WTC11 (cell line): ENCODE measurements around the gene PCGF2. TPM values are rescaled to one million over a fixed set of nuclear protein-coding genes. Genes with fewer than 3 reads are reported as not detected.

Experiments
- ATAC-seq: fragments of 200-7000 bp; cut with Tn5 transposase; 2 replicates; pipeline ENCODE4 v1.10.0; 2021; ENCODE audit warnings: mild to moderate bottlenecking, moderate library complexity
- CTCF ChIA-PET: fragments of 300-600 bp; sonication (Branson Sonifier 250); formaldehyde crosslinking; loops from one replicate; lab custom pipeline; 2021; ENCODE audit warnings: antibody characterized with exemption; lab: Charles Lee
- POLR2A ChIA-PET: fragments of 350-600 bp; sonication (Branson Sonifier 250); formaldehyde crosslinking; loops from one replicate; lab custom pipeline; 2021; ENCODE audit warnings: antibody characterized with exemption; lab: Charles Lee
- DNase-seq: peaks from one replicate; pipeline ENCODE4 v3.0.0; 2021; ENCODE audit warnings: low spot score
- H3K27ac Mint-ChIP-seq: 2 replicates; pipeline ENCODE4 v1.8.0; 2021; ENCODE audit warnings: mixed read lengths
- H3K27me3 Mint-ChIP-seq: 2 replicates; pipeline ENCODE4 v1.8.0; 2021; ENCODE audit warnings: low read depth, mild to moderate bottlenecking, moderate library complexity, mixed read lengths
- H3K36me3 Mint-ChIP-seq: 2 replicates; pipeline ENCODE4 v1.8.0; 2021; ENCODE audit warnings: mixed read lengths
- H3K4me1 Mint-ChIP-seq: 2 replicates; pipeline ENCODE4 v1.8.0; 2022; ENCODE audit warnings: mixed read lengths
- H3K4me3 Mint-ChIP-seq: 2 replicates; pipeline ENCODE4 v1.8.0; 2021; ENCODE audit warnings: mild to moderate bottlenecking, moderate library complexity, mixed read lengths
- H3K9me3 Mint-ChIP-seq: 2 replicates; pipeline ENCODE4 v1.8.0; 2021; ENCODE audit warnings: mixed read lengths
- AFF4 ChIP-seq: sonication (generic); formaldehyde crosslinking; IDR thresholded peaks from 2 replicates; pipeline ENCODE4 v1.8.1; 2023; ENCODE audit warnings: mild to moderate bottlenecking, missing genetic modification reagents, borderline replicate concordance
- ATF1 ChIP-seq: sonication (generic); formaldehyde crosslinking; IDR thresholded peaks from 2 replicates; pipeline ENCODE4 v1.8.1; 2023; ENCODE audit warnings: mild to moderate bottlenecking, moderate library complexity, missing genetic modification reagents
- CBFB ChIP-seq: sonication (generic); formaldehyde crosslinking; IDR thresholded peaks from 2 replicates; pipeline ENCODE4 v1.8.1; 2022; ENCODE audit warnings: mild to moderate bottlenecking, low read depth, missing genetic modification reagents
- CREM ChIP-seq: sonication (generic); formaldehyde crosslinking; IDR thresholded peaks from 2 replicates; pipeline ENCODE4 v1.8.1; 2022; ENCODE audit warnings: mild to moderate bottlenecking, missing genetic modification reagents, moderate library complexity
- E2F5 ChIP-seq: sonication (generic); formaldehyde crosslinking; IDR thresholded peaks from 2 replicates; pipeline ENCODE4 v1.8.1; 2022; ENCODE audit warnings: mild to moderate bottlenecking, moderate library complexity, missing genetic modification reagents
- ELF4 ChIP-seq: sonication (generic); formaldehyde crosslinking; IDR thresholded peaks from 2 replicates; pipeline ENCODE4 v1.8.1; 2022; ENCODE audit warnings: low read depth, mild to moderate bottlenecking, moderate library complexity, missing genetic modification reagents
- ETV6 ChIP-seq: sonication (generic); formaldehyde crosslinking; IDR thresholded peaks from 2 replicates; pipeline ENCODE4 v1.8.1; 2022; ENCODE audit warnings: mild to moderate bottlenecking, missing genetic modification reagents
- FOXK1 ChIP-seq: sonication (generic); formaldehyde crosslinking; IDR thresholded peaks from 2 replicates; pipeline ENCODE4 v1.8.0; 2022; ENCODE audit warnings: mild to moderate bottlenecking, moderate library complexity, missing genetic modification reagents
- NR1H2 ChIP-seq: sonication (generic); formaldehyde crosslinking; IDR thresholded peaks from 2 replicates; pipeline ENCODE4 v1.9.0; 2021; ENCODE audit warnings: mild to moderate bottlenecking, moderate library complexity, missing genetic modification reagents
- NR3C1 ChIP-seq: sonication (generic); formaldehyde crosslinking; conservative IDR thresholded peaks from 2 replicates; pipeline ENCODE4 v1.8.1; 2023; ENCODE audit warnings: low read depth, mild to moderate bottlenecking, missing genetic modification reagents
- RORB ChIP-seq: fragments of 250-450 bp; sonication (Bioruptor Pico); IDR thresholded peaks from 2 replicates; pipeline ENCODE4 v1.9.0; 2021; ENCODE audit warnings: mild to moderate bottlenecking
- SOX15 ChIP-seq: fragments of 250-450 bp; sonication (Bioruptor Pico); IDR thresholded peaks from 2 replicates; pipeline ENCODE4 v1.9.0; 2021; ENCODE audit warnings: mild to moderate bottlenecking
- TEAD1 ChIP-seq: sonication (generic); formaldehyde crosslinking; IDR thresholded peaks from 2 replicates; pipeline ENCODE4 v1.8.0; 2022; ENCODE audit warnings: mild to moderate bottlenecking, missing genetic modification reagents
- ZNF121 ChIP-seq: sonication (generic); formaldehyde crosslinking; IDR thresholded peaks from 2 replicates; pipeline ENCODE4 v1.8.0; 2023; ENCODE audit warnings: missing genetic modification reagents
- ZNF416 ChIP-seq: fragments of 250-450 bp; sonication (Bioruptor Pico); IDR thresholded peaks from 2 replicates; pipeline ENCODE4 v1.9.0; 2021; ENCODE audit warnings: mild to moderate bottlenecking, inconsistent platforms
- ZNF532 ChIP-seq: fragments of 250-450 bp; sonication (Bioruptor Pico); IDR thresholded peaks from 2 replicates; pipeline ENCODE4 v1.9.0; 2021; ENCODE audit warnings: mild to moderate bottlenecking, borderline replicate concordance
- total RNA-seq: library from RNA; stranded (reverse); gene quantifications from 3 replicates; pipeline ENCODE4 v1.2.3, GENCODE V29; 2021
- TF ChIP-seq, protein P1 (sequence below): sonication (generic); formaldehyde crosslinking; IDR thresholded peaks from 2 replicates; pipeline ENCODE4 v1.8.0; 2022; ENCODE audit warnings: missing genetic modification reagents
- TF ChIP-seq, protein P2 (sequence below): sonication (generic); formaldehyde crosslinking; IDR thresholded peaks from 2 replicates; pipeline ENCODE4 v1.8.1; 2023; ENCODE audit warnings: mild to moderate bottlenecking, missing genetic modification reagents, moderate library complexity

Gene PCGF2
- total RNA-seq, 1 experiment from 2014 or later = 104 TPM

- H3K4me1 Mint-ChIP-seq = no peaks in the 10 kb centered on the region
- no peak overlapping the region for H3K4me3 Mint-ChIP-seq
- no peak overlapping the region for H3K27ac Mint-ChIP-seq
- H3K36me3 Mint-ChIP-seq = peaks cover 63% of the 10 kb centered on the region
- no peak for ATAC-seq
- H3K9me3 Mint-ChIP-seq = no peaks in the 10 kb centered on the region
- no peaks in the 10 kb centered on the region for H3K27me3 Mint-ChIP-seq
- no peak for DNase-seq
- CTCF ChIA-PET = interaction anchor here (0.5 to 1.5 kb wide), 16 partner anchors 10 to 717 kb away, joined by 3 to 7 read pairs (median 4); partner anchors contain the start of genes FBXO47, LASP1NB and PSMB3
- POLR2A ChIA-PET = interaction anchor here (0.5 to 0.9 kb wide), 2 partner anchors 8 to 28 kb away, joined by 3 read pairs; no protein-coding TSS in a partner anchor
- TF ChIP-seq NR3C1 (CRISPR knock-in tag) (no peak), ZNF121 (CRISPR knock-in tag) (no peak), CBFB (CRISPR knock-in tag) (no peak), AFF4 (no peak), NR1H2 (CRISPR knock-in tag) (no peak), CREM (CRISPR knock-in tag) (no peak), TEAD1 (CRISPR knock-in tag) (no peak), E2F5 (CRISPR knock-in tag) (no peak), ZNF532 (CRISPR knock-in tag) (no peak), FOXK1 (CRISPR knock-in tag) (no peak), ETV6 (CRISPR knock-in tag) (no peak), ZNF416 (CRISPR knock-in tag) (no peak), ATF1 (CRISPR knock-in tag) (no peak), RORB (CRISPR knock-in tag) (no peak), ELF4 (CRISPR knock-in tag) (no peak), SOX15 (CRISPR knock-in tag) (no peak)
- TF ChIP-seq, protein P1, sequence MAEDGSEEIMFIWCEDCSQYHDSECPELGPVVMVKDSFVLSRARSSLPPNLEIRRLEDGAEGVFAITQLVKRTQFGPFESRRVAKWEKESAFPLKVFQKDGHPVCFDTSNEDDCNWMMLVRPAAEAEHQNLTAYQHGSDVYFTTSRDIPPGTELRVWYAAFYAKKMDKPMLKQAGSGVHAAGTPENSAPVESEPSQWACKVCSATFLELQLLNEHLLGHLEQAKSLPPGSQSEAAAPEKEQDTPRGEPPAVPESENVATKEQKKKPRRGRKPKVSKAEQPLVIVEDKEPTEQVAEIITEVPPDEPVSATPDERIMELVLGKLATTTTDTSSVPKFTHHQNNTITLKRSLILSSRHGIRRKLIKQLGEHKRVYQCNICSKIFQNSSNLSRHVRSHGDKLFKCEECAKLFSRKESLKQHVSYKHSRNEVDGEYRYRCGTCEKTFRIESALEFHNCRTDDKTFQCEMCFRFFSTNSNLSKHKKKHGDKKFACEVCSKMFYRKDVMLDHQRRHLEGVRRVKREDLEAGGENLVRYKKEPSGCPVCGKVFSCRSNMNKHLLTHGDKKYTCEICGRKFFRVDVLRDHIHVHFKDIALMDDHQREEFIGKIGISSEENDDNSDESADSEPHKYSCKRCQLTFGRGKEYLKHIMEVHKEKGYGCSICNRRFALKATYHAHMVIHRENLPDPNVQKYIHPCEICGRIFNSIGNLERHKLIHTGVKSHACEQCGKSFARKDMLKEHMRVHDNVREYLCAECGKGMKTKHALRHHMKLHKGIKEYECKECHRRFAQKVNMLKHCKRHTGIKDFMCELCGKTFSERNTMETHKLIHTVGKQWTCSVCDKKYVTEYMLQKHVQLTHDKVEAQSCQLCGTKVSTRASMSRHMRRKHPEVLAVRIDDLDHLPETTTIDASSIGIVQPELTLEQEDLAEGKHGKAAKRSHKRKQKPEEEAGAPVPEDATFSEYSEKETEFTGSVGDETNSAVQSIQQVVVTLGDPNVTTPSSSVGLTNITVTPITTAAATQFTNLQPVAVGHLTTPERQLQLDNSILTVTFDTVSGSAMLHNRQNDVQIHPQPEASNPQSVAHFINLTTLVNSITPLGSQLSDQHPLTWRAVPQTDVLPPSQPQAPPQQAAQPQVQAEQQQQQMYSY (CRISPR knock-in tag) = no peak
- TF ChIP-seq, protein P2, sequence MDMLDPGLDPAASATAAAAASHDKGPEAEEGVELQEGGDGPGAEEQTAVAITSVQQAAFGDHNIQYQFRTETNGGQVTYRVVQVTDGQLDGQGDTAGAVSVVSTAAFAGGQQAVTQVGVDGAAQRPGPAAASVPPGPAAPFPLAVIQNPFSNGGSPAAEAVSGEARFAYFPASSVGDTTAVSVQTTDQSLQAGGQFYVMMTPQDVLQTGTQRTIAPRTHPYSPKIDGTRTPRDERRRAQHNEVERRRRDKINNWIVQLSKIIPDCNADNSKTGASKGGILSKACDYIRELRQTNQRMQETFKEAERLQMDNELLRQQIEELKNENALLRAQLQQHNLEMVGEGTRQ (CRISPR knock-in tag) = no peak
Observed at GRCh38 chr17:38762231-38762630, 14.1 kb upstream of the PCGF2 start.
